ENCODE data around the gene PEAR1.

Gene PEAR1

GRCh38 chr1:156881101-156881500 is 12.4 kb upstream of the PEAR1 start:
- no peak for DNase-seq

- DNase-seq, result no peak
Observed at GRCh38 chr1:156881663-156882062, 11.9 kb upstream of the PEAR1 start.

- DNase-seq, result no peak
Observed at GRCh38 chr1:156882543-156882942, 11.0 kb upstream of the PEAR1 start.

GRCh38 chr1:156883919-156884318 is 9.6 kb upstream of the PEAR1 start:
- DNase-seq, result no peak

- DNase-seq, result no peak
Observed at GRCh38 chr1:156884560-156885184, 8.8 kb upstream of the PEAR1 start.

- DNase-seq, result no peak
Observed at GRCh38 chr1:156885314-156885713, 8.2 kb upstream of the PEAR1 start.

- no peak for DNase-seq
Observed at GRCh38 chr1:156885880-156886355, 7.6 kb upstream of the PEAR1 start.

- no peak for DNase-seq
Observed at GRCh38 chr1:156886583-156887281, 6.8 kb upstream of the PEAR1 start.

GRCh38 chr1:156887317-156887716 is 6.2 kb upstream of the PEAR1 start:
- DNase-seq, result no peak

- no peak for DNase-seq
Observed at GRCh38 chr1:156887734-156888133, 5.8 kb upstream of the PEAR1 start.

GRCh38 chr1:156889802-156890580 is 3.5 kb upstream of the PEAR1 start:
- peak in 54 of 58 donors; percentile 10 to 83 (median 61) for DNase-seq

GRCh38 chr1:156892190-156893047 is 1.1 kb upstream of the PEAR1 start:
- peak in 54 of 58 donors; percentile 2 to 83 (median 49) for DNase-seq

- no peak for DNase-seq
Observed at GRCh38 chr1:156894001-156894400, 483 bp downstream of the PEAR1 start.

- no peak for DNase-seq
Observed at GRCh38 chr1:156894711-156895454, 1.4 kb downstream of the PEAR1 start.

GRCh38 chr1:156895455-156895812 is 1.9 kb downstream of the PEAR1 start:
- DNase-seq, result no peak

- DNase-seq, result no peak
Observed at GRCh38 chr1:156895927-156896326, 2.4 kb downstream of the PEAR1 start.

GRCh38 chr1:156896490-156897033 is 3.0 kb downstream of the PEAR1 start:
- no peak for DNase-seq

- DNase-seq, result no peak
Observed at GRCh38 chr1:156897078-156897825, 3.7 kb downstream of the PEAR1 start.

GRCh38 chr1:156898161-156898566 is 4.6 kb downstream of the PEAR1 start:
- DNase-seq, result no peak
